ENCODE results near the gene C12orf57.

C12orf57 gene

DNA sequence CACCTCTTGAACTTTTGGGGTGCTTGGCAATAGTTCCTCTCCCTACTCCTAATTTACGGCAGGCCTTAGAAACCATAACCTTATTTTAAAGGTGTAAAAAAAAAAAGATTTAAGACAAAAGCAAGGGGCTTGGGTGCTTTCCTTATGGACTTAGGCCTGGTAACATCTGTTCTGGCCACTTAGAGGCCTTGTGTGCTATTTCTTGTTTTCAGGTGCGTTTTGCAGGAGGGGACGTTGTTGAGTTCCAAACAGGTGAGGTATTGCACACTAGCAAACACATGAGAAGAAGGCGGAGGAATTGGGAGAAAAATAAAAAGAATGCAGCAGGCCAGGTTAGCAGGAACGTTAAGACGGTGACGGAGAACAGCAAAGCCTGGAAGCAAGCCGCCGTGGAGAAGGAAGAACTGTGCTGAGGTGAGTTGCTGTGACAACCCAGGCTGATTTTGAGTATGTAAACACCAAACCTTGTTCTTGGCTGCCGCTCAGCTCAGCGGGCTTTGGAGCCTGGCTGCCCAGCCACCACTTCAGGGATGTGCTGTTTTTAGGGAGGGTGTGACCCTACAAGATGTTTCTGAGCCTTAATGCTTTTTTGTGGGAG is 44.2 kb downstream of the C12orf57 start:
- no peaks in the 10 kb centered on the region for H3K4me1 Mint-ChIP-seq

More for the DNA sequence above, 44.2 kb downstream of the C12orf57 start:
- Mint-ChIP-seq H3K27ac (no peak overlapping the region), H3K4me3 (no peak overlapping the region), H3K27me3 (ENCODE audit: low read depth) (no peaks in the 10 kb centered on the region), H3K36me3 (ENCODE audit: low read depth) (peaks cover 35% of the 10 kb centered on the region), H3K9me3 (no peaks in the 10 kb centered on the region)
- TF ChIP-seq, protein P1, sequence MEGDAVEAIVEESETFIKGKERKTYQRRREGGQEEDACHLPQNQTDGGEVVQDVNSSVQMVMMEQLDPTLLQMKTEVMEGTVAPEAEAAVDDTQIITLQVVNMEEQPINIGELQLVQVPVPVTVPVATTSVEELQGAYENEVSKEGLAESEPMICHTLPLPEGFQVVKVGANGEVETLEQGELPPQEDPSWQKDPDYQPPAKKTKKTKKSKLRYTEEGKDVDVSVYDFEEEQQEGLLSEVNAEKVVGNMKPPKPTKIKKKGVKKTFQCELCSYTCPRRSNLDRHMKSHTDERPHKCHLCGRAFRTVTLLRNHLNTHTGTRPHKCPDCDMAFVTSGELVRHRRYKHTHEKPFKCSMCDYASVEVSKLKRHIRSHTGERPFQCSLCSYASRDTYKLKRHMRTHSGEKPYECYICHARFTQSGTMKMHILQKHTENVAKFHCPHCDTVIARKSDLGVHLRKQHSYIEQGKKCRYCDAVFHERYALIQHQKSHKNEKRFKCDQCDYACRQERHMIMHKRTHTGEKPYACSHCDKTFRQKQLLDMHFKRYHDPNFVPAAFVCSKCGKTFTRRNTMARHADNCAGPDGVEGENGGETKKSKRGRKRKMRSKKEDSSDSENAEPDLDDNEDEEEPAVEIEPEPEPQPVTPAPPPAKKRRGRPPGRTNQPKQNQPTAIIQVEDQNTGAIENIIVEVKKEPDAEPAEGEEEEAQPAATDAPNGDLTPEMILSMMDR (IDR thresholded peaks at IDR 0.05; ENCODE audit: unreplicated experiment in 3 of 3), result no peak
